Measurements from ENCODE around the gene NFATC1.

The NFATC1 gene

DNA sequence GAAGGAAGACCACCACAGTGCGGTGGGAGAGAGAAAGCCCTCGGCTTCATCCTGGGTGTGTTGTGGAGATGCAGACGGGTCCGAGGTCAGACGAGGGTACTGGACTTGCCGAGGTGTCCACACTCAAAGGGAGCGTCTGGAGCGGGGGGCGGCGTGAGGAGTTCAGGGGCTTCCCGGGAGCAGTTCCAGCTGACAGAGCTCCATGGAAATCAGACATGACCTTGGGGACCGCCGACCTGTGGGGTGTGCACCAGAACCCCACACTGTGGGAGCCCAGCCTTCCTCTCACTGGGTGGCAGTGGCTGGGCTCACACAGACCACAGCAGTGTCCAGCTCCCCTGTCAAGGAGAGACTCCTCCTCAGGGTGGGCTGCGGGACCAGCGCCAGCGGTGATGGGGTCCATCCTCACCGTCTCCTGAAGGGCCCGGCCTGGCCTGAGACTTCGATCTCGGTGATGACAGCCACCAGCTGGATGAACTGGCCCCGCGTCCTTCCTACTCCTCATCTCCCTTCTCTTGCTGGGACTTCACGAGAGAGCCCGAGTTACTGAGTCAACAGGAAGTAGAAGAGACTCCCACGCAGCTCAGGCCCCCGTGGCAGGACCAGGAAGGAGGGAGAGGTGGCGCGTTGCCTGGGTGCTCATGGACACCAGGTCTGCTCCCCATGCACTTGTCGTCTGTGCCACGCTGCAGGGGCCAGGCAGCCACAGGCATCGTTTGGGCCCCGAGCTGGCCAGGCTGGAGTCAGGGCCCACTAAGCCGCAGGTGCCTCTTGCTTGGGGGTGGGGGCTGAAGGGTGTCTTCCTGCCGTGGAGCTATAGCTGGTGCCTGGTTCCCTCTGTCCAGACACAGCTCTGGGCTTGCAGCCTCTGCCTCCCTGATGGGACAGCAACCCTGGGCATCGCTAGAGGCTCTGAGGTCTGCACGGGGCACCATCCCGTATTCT is 182.0 kb downstream of the NFATC1 start:
- DNase-seq (ENCODE audit: insufficient read length, low spot score) (no peak), FAIRE-seq (no peak)

DNA sequence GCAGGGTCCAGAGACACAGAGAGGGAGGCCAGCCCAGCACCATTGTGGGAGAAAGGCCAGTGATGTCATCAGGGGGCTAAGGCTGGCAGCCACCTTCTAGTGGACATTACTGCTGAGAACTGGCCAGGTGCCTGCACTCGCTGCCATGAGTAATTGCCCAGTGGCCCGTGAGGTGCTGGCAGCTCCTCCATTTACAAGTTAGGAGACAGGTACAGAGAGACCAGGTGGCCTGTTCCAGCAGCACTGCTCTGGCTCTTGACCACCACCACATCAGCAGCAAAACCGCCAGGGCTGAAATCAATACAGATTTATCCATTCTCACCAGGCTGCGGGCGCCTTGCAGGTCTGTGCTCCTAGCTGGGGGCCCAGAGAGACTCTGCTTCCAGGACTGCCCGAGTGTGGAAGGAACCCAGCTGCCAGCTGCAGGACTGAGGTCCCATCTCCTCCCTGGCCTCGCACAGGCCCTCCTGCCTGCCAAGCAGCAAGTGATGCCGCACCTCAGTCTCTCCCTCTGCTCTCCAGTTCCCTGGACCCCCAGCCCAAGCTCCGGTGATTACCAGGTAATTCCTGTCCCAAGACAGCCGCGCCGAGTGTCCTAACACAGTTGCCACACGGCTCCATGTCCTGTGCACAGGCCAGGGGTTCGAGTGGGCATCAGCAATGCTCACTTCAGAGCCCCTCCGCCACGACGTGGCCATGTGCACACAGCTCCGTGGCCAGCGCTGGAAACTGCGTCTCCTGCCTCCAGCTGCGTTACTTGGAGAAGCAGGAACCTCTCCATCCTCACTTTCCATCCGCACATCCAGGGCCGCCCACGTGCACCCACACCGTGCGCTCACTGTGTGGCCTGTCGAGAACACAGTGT is 182.9 kb downstream of the NFATC1 start:
- DNase-seq (ENCODE audit: insufficient read length, low spot score) (no peak), FAIRE-seq (no peak)
